ENCODE data around the gene COL6A2.

Gene COL6A2

DNA sequence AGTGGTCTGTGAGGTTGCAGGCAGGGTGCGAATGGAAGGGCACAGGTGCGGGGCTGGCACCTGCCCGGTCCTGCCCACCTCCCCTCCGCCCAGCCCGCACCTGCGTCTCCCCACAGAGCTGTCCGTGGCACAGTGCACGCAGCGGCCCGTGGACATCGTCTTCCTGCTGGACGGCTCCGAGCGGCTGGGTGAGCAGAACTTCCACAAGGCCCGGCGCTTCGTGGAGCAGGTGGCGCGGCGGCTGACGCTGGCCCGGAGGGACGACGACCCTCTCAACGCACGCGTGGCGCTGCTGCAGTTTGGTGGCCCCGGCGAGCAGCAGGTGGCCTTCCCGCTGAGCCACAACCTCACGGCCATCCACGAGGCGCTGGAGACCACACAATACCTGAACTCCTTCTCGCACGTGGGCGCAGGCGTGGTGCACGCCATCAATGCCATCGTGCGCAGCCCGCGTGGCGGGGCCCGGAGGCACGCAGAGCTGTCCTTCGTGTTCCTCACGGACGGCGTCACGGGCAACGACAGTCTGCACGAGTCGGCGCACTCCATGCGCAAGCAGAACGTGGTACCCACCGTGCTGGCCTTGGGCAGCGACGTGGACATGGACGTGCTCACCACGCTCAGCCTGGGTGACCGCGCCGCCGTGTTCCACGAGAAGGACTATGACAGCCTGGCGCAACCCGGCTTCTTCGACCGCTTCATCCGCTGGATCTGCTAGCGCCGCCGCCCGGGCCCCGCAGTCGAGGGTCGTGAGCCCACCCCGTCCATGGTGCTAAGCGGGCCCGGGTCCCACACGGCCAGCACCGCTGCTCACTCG lies 34.1 kb downstream of the COL6A2 start:
- Histone ChIP-seq H3K9me3 (ENCODE audit: control insufficient read depth, insufficient read depth, low read length) (peaks cover 3% of the 10 kb centered on the region; the same call in 1 of the 2 replicates), H3K4me3 (ENCODE audit: low read length) (no peak overlapping the region), H3K4me2 (ENCODE audit: low read length) (no peak overlapping the region), H4K20me1 (ENCODE audit: control insufficient read depth, insufficient read depth, low read depth, low read length) (no peaks in the 10 kb centered on the region), H3K36me3 (ENCODE audit: control insufficient read depth, low read length) (no peaks in the 10 kb centered on the region), H3K27ac (ENCODE audit: low read depth, low read length) (no peak overlapping the region), H3F3A (ENCODE audit: control insufficient read depth, insufficient read depth) (no peaks in the 10 kb centered on the region), H3K27me3 (ENCODE audit: control insufficient read depth, low read length) (no peaks in the 10 kb centered on the region), H3K4me1 (ENCODE audit: control insufficient read depth, low read length) (no peaks in the 10 kb centered on the region), H3K9me2 (replicated peaks; ENCODE audit: control insufficient read depth, low read length) (no peaks in the 10 kb centered on the region), H3K79me2 (ENCODE audit: control insufficient read depth, low read length) (no peaks in the 10 kb centered on the region)
- TF ChIP-seq, protein P1, sequence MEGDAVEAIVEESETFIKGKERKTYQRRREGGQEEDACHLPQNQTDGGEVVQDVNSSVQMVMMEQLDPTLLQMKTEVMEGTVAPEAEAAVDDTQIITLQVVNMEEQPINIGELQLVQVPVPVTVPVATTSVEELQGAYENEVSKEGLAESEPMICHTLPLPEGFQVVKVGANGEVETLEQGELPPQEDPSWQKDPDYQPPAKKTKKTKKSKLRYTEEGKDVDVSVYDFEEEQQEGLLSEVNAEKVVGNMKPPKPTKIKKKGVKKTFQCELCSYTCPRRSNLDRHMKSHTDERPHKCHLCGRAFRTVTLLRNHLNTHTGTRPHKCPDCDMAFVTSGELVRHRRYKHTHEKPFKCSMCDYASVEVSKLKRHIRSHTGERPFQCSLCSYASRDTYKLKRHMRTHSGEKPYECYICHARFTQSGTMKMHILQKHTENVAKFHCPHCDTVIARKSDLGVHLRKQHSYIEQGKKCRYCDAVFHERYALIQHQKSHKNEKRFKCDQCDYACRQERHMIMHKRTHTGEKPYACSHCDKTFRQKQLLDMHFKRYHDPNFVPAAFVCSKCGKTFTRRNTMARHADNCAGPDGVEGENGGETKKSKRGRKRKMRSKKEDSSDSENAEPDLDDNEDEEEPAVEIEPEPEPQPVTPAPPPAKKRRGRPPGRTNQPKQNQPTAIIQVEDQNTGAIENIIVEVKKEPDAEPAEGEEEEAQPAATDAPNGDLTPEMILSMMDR (IDR thresholded peaks at IDR 0.05; ENCODE audit: low read depth, low read length, poor library complexity, severe bottlenecking): no peak
- no peak for TF ChIP-seq EZH2phosphoT487 (IDR thresholded peaks at IDR 0.05; ENCODE audit: borderline replicate concordance, low read length)

DNA sequence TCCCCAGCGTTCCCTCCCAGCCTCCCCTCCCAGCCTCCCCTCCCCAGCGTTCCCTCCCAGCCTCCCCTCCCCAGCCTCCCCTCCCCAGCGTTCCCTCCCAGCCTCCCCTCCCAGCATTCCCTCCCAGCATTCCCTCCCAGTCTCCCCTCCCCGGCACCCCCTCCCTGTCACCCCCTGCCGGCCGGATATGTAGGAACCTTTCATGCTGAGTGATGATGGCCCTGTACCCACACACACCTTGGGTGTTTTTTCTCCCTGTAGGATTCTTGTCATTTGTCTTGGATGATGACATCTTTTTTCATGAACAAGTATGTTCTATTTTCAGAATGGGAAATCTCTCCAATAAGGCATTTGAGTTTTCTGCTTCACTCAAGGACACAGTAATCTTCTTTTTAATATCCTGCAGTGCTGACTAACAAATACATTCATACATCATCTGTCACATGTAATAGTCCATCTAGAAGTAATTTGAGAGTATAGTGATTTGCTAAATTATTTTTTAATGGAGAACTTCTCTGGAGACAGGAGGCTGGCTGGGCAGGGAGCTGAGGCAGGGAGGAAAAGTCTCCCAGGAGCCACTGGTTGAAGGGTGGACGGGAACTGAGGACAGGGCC lies 38.0 kb downstream of the COL6A2 start:
- H3K4me3 ChIP-seq (ENCODE audit: low read length): no peak overlapping the region
- no peaks in the 10 kb centered on the region for H3K4me1 ChIP-seq (ENCODE audit: control insufficient read depth, low read length)
- no peaks in the 10 kb centered on the region for H3K79me2 ChIP-seq (ENCODE audit: control insufficient read depth, low read length)
- H3K36me3 ChIP-seq (ENCODE audit: control insufficient read depth, low read length): no peaks in the 10 kb centered on the region
- H3K9me2 ChIP-seq (replicated peaks; ENCODE audit: control insufficient read depth, low read length): no peaks in the 10 kb centered on the region
- H3K4me2 ChIP-seq (ENCODE audit: low read length): no peak overlapping the region
- no peaks in the 10 kb centered on the region for H3K27me3 ChIP-seq (ENCODE audit: control insufficient read depth, low read length)
- H3K27ac ChIP-seq (ENCODE audit: low read depth, low read length): no peak overlapping the region
- H3K9me3 ChIP-seq (ENCODE audit: control insufficient read depth, insufficient read depth, low read length): no peaks in the 10 kb centered on the region
- no peaks in the 10 kb centered on the region for H4K20me1 ChIP-seq (ENCODE audit: control insufficient read depth, insufficient read depth, low read depth, low read length)
- H3F3A ChIP-seq (ENCODE audit: control insufficient read depth, insufficient read depth): no peaks in the 10 kb centered on the region
- TF ChIP-seq, protein P1 (IDR thresholded peaks at IDR 0.05; ENCODE audit: low read depth, low read length, poor library complexity, severe bottlenecking): no peak
- no peak for TF ChIP-seq EZH2phosphoT487 (IDR thresholded peaks at IDR 0.05; ENCODE audit: borderline replicate concordance, low read length)

DNA sequence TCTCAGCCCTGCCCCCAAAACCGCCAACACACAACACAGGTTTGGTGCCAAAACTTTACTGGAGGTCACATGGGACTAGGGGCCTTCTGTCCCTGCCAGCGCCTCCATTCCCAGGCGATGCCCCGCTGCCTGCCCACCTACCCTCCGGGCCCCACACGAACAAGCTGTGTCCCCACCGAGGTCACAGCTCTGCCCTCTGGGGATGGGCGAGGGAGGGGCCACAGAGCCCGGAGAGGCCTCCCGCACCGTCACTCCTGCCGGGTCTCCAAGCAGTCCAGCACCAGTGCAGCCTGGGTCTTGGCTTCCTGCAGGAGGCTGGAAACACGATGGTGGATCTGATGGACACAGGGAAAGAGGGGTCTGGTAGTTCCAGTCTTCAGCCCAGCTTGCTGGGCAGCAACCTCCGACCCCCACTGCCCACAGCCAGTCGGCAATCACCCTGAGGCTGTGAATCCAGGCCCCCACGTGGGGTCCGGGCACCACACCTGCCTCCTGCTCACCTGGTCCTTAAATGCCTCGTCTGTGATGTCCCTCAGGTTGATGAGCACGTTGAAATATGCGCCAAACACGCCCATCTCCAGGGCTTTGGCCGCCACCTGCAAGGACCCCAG lies 38.9 kb downstream of the COL6A2 start:
- H3K27ac ChIP-seq (ENCODE audit: low read depth, low read length): no peak overlapping the region
- no peaks in the 10 kb centered on the region for H3K9me2 ChIP-seq (replicated peaks; ENCODE audit: control insufficient read depth, low read length)
- H3K4me1 ChIP-seq (ENCODE audit: control insufficient read depth, low read length): no peaks in the 10 kb centered on the region
- H4K20me1 ChIP-seq (ENCODE audit: control insufficient read depth, insufficient read depth, low read depth, low read length): no peaks in the 10 kb centered on the region
- H3K36me3 ChIP-seq (ENCODE audit: control insufficient read depth, low read length): no peaks in the 10 kb centered on the region
- TF ChIP-seq, protein P1 (IDR thresholded peaks at IDR 0.05; ENCODE audit: low read depth, low read length, poor library complexity, severe bottlenecking): no peak
- no peak for TF ChIP-seq EZH2phosphoT487 (IDR thresholded peaks at IDR 0.05; ENCODE audit: borderline replicate concordance, low read length)
- no peaks in the 10 kb centered on the region for H3K9me3 ChIP-seq (ENCODE audit: control insufficient read depth, insufficient read depth, low read length)
- H3K79me2 ChIP-seq (ENCODE audit: control insufficient read depth, low read length): no peaks in the 10 kb centered on the region
- H3K27me3 ChIP-seq (ENCODE audit: control insufficient read depth, low read length): no peaks in the 10 kb centered on the region
- no peak overlapping the region for H3K4me2 ChIP-seq (ENCODE audit: low read length)
- no peak overlapping the region for H3K4me3 ChIP-seq (ENCODE audit: low read length)
- no peaks in the 10 kb centered on the region for H3F3A ChIP-seq (ENCODE audit: control insufficient read depth, insufficient read depth)

Data from DOHH2 (cell line).